NCI-H2227 (cell line): Measurements from ENCODE around the gene TBL1X.

Source experiments
- DNase-seq: peaks from one replicate; lab custom pipeline; 2025; ENCODE audit not compliant: unreplicated experiment; lab: John Stamatoyannopoulos, UW

TBL1X gene

DNA sequence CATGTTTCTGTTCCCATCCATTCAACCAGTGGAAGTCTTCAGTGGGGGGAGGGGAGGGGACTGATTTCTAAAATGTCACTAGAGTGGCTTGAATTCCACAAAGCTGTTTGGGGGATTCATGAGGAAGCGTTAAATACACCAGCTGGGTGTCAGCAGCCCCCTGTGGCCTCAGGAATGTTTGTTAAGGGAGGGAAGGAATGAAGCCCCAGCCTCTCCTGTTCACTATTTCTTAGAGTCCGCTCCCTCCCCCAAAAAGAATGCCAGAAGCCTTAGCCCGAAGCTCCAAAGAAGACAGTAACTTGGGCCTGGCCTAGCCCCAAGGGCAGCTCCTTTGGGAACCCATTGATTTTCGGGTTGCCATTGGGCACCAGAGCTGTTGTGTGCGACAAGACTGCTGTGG, 324.7 kb downstream of the TBL1X start:
- no peak for DNase-seq
